ENCODE results near the gene ATF7. TPM values are rescaled to one million over a fixed set of nuclear protein-coding genes. Genes with fewer than 3 reads are reported as not detected.
"Not testable (repeated sequence)": the region's sequence is repeated elsewhere in the genome, so short reads cannot be mapped to it uniquely, and the experiment has no call there.

The ATF7 gene
- total and polyA plus RNA-seq, 2 donors (not counting 3 experiments of a cell fraction or from before 2014, with no cell fraction given): 36.0 to 68.5 TPM

- ChIA-PET CTCF (interaction anchor here (0.6 to 4.3 kb wide), 4 partner anchors 21 to 66 kb away, joined by 3 to 11 read pairs (median 6); no protein-coding TSS in a partner anchor), POLR2A (no interaction called here)
- H3K27me3 ChIP-seq (ENCODE audit: control insufficient read depth in 2 of 2, insufficient read depth in 2 of 2, low read length in 2 of 2): no peaks in the 10 kb centered on the region
- BruUV-seq (replicated peaks): no TSS peak
- peaks cover 0 to 1% of the 10 kb centered on the region in 2 experiments for H3K36me3 ChIP-seq (ENCODE audit: control insufficient read depth in 2 of 2, extremely low read depth in 1 of 2, insufficient read depth in 2 of 2, low read length in 2 of 2)
- TF ChIP-seq JUN (IDR thresholded peaks at IDR 0.05; ENCODE audit: borderline replicate concordance, insufficient read depth, insufficient read length, low read depth) (no peak), MAX (IDR thresholded peaks at IDR 0.05; ENCODE audit: insufficient read depth, insufficient read length) (no peak), FOS (IDR thresholded peaks at IDR 0.05; ENCODE audit: borderline replicate concordance, insufficient read depth, low read length) (no peak), POLR2AphosphoS5 (IDR thresholded peaks at IDR 0.05; ENCODE audit: insufficient read depth, low read depth, low read length) (no peak), CTCF (IDR thresholded peaks at IDR 0.05; ENCODE audit: extremely low read depth in 1 of 2, insufficient read depth in 1 of 2, low read depth in 1 of 2, low read length in 2 of 2) (no peak), EZH2 (IDR thresholded peaks at IDR 0.05; ENCODE audit: borderline replicate concordance, low read depth, low read length, severe bottlenecking) (no peak), GATA2 (IDR thresholded peaks at IDR 0.05; ENCODE audit: insufficient read depth, insufficient read length, low read depth, low read length) (no peak), POLR2A (IDR thresholded peaks at IDR 0.05; ENCODE audit: low read depth, low read length) (no peak), MYC (IDR thresholded peaks at IDR 0.05; ENCODE audit: low read depth, low read length) (no peak)
- FAIRE-seq (no peak), DNase-seq (ENCODE audit: low read depth, low spot score) (no peak)
- H3K9me1 ChIP-seq (replicated peaks; ENCODE audit: control insufficient read depth, extremely low read depth, insufficient read depth, low read length): no peaks in the 10 kb centered on the region
- intact Hi-C loops (cut with micrococcal nuclease): no loop called here
- H3K4me3 ChIP-seq (replicated peaks in 1 of 3; ENCODE audit: insufficient read depth in 1 of 3, low read depth in 1 of 3, low read length in 3 of 3): no peak overlapping the region
- no peak overlapping the region for H3K27ac ChIP-seq (ENCODE audit: insufficient read depth, low read depth, low read length)
- no peaks in the 10 kb centered on the region for H3K9me3 ChIP-seq (replicated peaks; ENCODE audit: control insufficient read depth, insufficient read depth, low read length)
- no peaks in the 10 kb centered on the region for H3K4me1 ChIP-seq (ENCODE audit: control insufficient read depth, extremely low read depth, insufficient read depth, low read length)
- H3K4me2 ChIP-seq (ENCODE audit: insufficient read depth, low read length): no peak overlapping the region
- no peak overlapping the region for H2AFZ ChIP-seq (ENCODE audit: low read depth, low read length)
- dilution Hi-C loops (cut with MboI; ENCODE audit: extremely low pct_ligation_motif_present, low sequenced_read_pairs): no loop called here
- peaks cover 12% of the 10 kb centered on the region for H3K79me2 ChIP-seq (ENCODE audit: control insufficient read depth, insufficient read depth, low read length)
- no peak overlapping the region for H3K9ac ChIP-seq (replicated peaks; ENCODE audit: extremely low read depth, insufficient read depth, low read length)
- H4K20me1 ChIP-seq (replicated peaks; ENCODE audit: control insufficient read depth, extremely low read depth, insufficient read depth, low read length): no peaks in the 10 kb centered on the region
Measured at GRCh38 chr12:53567961-53568808, 58.0 kb downstream of the ATF7 start.

- DNase-seq (ENCODE audit: low read depth, low spot score); POLR2A ChIA-PET; H2AFZ ChIP-seq (ENCODE audit: low read depth, low read length); H4K20me1 ChIP-seq (replicated peaks; ENCODE audit: control insufficient read depth, extremely low read depth, insufficient read depth, low read length); H3K9ac ChIP-seq (replicated peaks; ENCODE audit: extremely low read depth, insufficient read depth, low read length); H3K79me2 ChIP-seq (ENCODE audit: control insufficient read depth, insufficient read depth, low read length); intact Hi-C loops (cut with micrococcal nuclease); H3K27me3 ChIP-seq (ENCODE audit: control insufficient read depth in 2 of 2, insufficient read depth in 2 of 2, low read length in 2 of 2); H3K27ac ChIP-seq (ENCODE audit: insufficient read depth, low read depth, low read length); H3K4me2 ChIP-seq (ENCODE audit: insufficient read depth, low read length); H3K4me3 ChIP-seq (replicated peaks in 1 of 3; ENCODE audit: insufficient read depth in 1 of 3, low read depth in 1 of 3, low read length in 3 of 3); H3K36me3 ChIP-seq (ENCODE audit: control insufficient read depth in 2 of 2, extremely low read depth in 1 of 2, insufficient read depth in 2 of 2, low read length in 2 of 2); H3K9me1 ChIP-seq (replicated peaks; ENCODE audit: control insufficient read depth, extremely low read depth, insufficient read depth, low read length); dilution Hi-C loops (cut with MboI; ENCODE audit: extremely low pct_ligation_motif_present, low sequenced_read_pairs); H3K9me3 ChIP-seq (replicated peaks; ENCODE audit: control insufficient read depth, insufficient read depth, low read length); BruUV-seq (replicated peaks); FAIRE-seq: not testable (repeated sequence)
- CTCF ChIA-PET: interaction anchor here (1.1 to 4.3 kb wide), 2 partner anchors 22 to 27 kb away, joined by 6 to 11 read pairs; no protein-coding TSS in a partner anchor
- H3K4me1 ChIP-seq (ENCODE audit: control insufficient read depth, extremely low read depth, insufficient read depth, low read length): peaks cover 24% of the 10 kb centered on the region
Measured at GRCh38 chr12:53565376-53565775, 60.8 kb downstream of the ATF7 start.
